Measurements from ENCODE around the gene ESD.

DNA sequence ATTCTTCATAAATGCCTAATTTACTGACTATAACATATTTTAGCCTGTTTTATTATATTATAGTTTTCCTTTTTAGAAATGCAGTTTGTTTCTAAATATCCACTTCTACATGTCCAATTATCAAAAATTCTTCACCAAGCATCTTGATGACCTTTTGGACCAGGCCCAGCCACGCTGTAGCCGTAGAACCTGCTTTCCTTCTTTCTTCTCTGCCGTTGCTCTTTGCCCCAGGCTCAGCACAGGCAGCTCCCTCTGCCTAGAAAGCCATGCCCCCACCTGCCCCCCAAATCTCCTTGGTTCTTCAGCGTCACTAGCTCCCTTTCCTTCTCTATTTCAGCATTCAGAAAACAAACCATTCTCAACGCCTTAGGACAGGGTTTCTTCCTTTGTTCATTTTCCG, 65.4 kb downstream of the ESD start:
- TF ChIP-seq CTCF (IDR thresholded peaks at IDR 0.05; ENCODE audit: low read depth, low read length, poor library complexity, severe bottlenecking) (no peak), EZH2phosphoT487 (IDR thresholded peaks at IDR 0.05; ENCODE audit: borderline replicate concordance, low read length) (no peak)
